ENCODE results near the gene METTL1. TPM values are rescaled to one million over a fixed set of nuclear protein-coding genes. Genes with fewer than 3 reads are reported as not detected.

Gene METTL1
- total and polyA plus RNA-seq, 4 donors = 2.8 to 11.2 (median 7.1) TPM

- 58% methylated on average over 9 of the region's 9 CpGs for WGBS
- Histone ChIP-seq H3K9ac (ENCODE audit: low read depth in 1 of 2, low read length in 2 of 2) (no peak overlapping the region), H3K4me1 (ENCODE audit: control insufficient read depth in 4 of 4, insufficient read depth in 4 of 4, low read length in 3 of 4) (no peaks in the 10 kb centered on the region), H3K27ac (ENCODE audit: low read depth in 1 of 2, low read length in 2 of 2) (no peak overlapping the region), H3K4me3 (ENCODE audit: low read depth in 1 of 3, low read length in 3 of 3) (no peak overlapping the region), H3K27me3 (ENCODE audit: control insufficient read depth in 4 of 4, insufficient read depth in 4 of 4, low read length in 3 of 4) (no peaks in the 10 kb centered on the region), H3K36me3 (ENCODE audit: control insufficient read depth in 4 of 4, insufficient read depth in 3 of 4, low read depth in 1 of 4, low read length in 3 of 4) (peaks cover 4 to 62% (median 45%) of the 10 kb centered on the region in 4 donors), H3K9me3 (ENCODE audit: control insufficient read depth in 4 of 4, low read length in 3 of 4) (no peaks in the 10 kb centered on the region)
- TF ChIP-seq, protein P1, sequence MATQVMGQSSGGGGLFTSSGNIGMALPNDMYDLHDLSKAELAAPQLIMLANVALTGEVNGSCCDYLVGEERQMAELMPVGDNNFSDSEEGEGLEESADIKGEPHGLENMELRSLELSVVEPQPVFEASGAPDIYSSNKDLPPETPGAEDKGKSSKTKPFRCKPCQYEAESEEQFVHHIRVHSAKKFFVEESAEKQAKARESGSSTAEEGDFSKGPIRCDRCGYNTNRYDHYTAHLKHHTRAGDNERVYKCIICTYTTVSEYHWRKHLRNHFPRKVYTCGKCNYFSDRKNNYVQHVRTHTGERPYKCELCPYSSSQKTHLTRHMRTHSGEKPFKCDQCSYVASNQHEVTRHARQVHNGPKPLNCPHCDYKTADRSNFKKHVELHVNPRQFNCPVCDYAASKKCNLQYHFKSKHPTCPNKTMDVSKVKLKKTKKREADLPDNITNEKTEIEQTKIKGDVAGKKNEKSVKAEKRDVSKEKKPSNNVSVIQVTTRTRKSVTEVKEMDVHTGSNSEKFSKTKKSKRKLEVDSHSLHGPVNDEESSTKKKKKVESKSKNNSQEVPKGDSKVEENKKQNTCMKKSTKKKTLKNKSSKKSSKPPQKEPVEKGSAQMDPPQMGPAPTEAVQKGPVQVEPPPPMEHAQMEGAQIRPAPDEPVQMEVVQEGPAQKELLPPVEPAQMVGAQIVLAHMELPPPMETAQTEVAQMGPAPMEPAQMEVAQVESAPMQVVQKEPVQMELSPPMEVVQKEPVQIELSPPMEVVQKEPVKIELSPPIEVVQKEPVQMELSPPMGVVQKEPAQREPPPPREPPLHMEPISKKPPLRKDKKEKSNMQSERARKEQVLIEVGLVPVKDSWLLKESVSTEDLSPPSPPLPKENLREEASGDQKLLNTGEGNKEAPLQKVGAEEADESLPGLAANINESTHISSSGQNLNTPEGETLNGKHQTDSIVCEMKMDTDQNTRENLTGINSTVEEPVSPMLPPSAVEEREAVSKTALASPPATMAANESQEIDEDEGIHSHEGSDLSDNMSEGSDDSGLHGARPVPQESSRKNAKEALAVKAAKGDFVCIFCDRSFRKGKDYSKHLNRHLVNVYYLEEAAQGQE (IDR thresholded peaks at IDR 0.05) = no peak
- TF ChIP-seq, protein P2, sequence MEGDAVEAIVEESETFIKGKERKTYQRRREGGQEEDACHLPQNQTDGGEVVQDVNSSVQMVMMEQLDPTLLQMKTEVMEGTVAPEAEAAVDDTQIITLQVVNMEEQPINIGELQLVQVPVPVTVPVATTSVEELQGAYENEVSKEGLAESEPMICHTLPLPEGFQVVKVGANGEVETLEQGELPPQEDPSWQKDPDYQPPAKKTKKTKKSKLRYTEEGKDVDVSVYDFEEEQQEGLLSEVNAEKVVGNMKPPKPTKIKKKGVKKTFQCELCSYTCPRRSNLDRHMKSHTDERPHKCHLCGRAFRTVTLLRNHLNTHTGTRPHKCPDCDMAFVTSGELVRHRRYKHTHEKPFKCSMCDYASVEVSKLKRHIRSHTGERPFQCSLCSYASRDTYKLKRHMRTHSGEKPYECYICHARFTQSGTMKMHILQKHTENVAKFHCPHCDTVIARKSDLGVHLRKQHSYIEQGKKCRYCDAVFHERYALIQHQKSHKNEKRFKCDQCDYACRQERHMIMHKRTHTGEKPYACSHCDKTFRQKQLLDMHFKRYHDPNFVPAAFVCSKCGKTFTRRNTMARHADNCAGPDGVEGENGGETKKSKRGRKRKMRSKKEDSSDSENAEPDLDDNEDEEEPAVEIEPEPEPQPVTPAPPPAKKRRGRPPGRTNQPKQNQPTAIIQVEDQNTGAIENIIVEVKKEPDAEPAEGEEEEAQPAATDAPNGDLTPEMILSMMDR (IDR thresholded peaks at IDR 0.05; ENCODE audit: low read depth, low read length, missing input control) = peak; percentile 78
- no peak for TF ChIP-seq RXRA (IDR thresholded peaks at IDR 0.05)
- no peak for TF ChIP-seq JUND (IDR thresholded peaks at IDR 0.05)
- TF ChIP-seq RAD21 (IDR thresholded peaks at IDR 0.05) = peak; percentile 82 to 91
- DNase-seq (ENCODE audit: low spot score) = no peak
Measured at GRCh38 chr12:57803319-57803893, 31.5 kb upstream of the METTL1 start.

- Histone ChIP-seq H3K36me3 (ENCODE audit: control insufficient read depth in 4 of 4, insufficient read depth in 3 of 4, low read depth in 1 of 4, low read length in 3 of 4) (peaks cover 7 to 57% (median 39%) of the 10 kb centered on the region in 4 donors), H3K4me1 (ENCODE audit: control insufficient read depth in 4 of 4, insufficient read depth in 4 of 4, low read length in 3 of 4) (no peaks in the 10 kb centered on the region), H3K27me3 (ENCODE audit: control insufficient read depth in 4 of 4, insufficient read depth in 4 of 4, low read length in 3 of 4) (no peaks in the 10 kb centered on the region), H3K4me3 (ENCODE audit: low read depth in 1 of 3, low read length in 3 of 3) (no peak overlapping the region), H3K9me3 (ENCODE audit: control insufficient read depth in 4 of 4, low read length in 3 of 4) (no peaks in the 10 kb centered on the region), H3K9ac (ENCODE audit: low read depth in 1 of 2, low read length in 2 of 2) (no peak overlapping the region), H3K27ac (ENCODE audit: low read depth in 1 of 2, low read length in 2 of 2) (no peak overlapping the region)
- no peak for DNase-seq (ENCODE audit: low spot score)
- 97% methylated on average over 1 of the region's 1 CpG for WGBS
- no peak for TF ChIP-seq FOXA2 (IDR thresholded peaks at IDR 0.05)
- TF ChIP-seq HNF4A (conservative IDR thresholded peaks at IDR 0.05) = no peak
- TF ChIP-seq RAD21 (IDR thresholded peaks at IDR 0.05) = no peak
Measured at GRCh38 chr12:57802607-57803006, 30.7 kb upstream of the METTL1 start.

- 96% methylated on average over 3 of the region's 3 CpGs for WGBS
- TF ChIP-seq HNF4A (conservative IDR thresholded peaks at IDR 0.05) = no peak
- TF ChIP-seq HNF4G (IDR thresholded peaks at IDR 0.05) = no peak
- TF ChIP-seq GABPA (IDR thresholded peaks at IDR 0.05 in 1 of 2, conservative IDR thresholded peaks at IDR 0.05 in 1 of 2) = no peak
- TF ChIP-seq MAX (IDR thresholded peaks at IDR 0.05) = no peak
- no peak for TF ChIP-seq TAF1 (conservative IDR thresholded peaks at IDR 0.05)
- TF ChIP-seq SP1 (IDR thresholded peaks at IDR 0.05) = no peak
- no peak for TF ChIP-seq EGR1 (IDR thresholded peaks at IDR 0.05; ENCODE audit: low read depth in 2 of 2)
- TF ChIP-seq, protein P1 (IDR thresholded peaks at IDR 0.05) = no peak
- TF ChIP-seq, protein P3, sequence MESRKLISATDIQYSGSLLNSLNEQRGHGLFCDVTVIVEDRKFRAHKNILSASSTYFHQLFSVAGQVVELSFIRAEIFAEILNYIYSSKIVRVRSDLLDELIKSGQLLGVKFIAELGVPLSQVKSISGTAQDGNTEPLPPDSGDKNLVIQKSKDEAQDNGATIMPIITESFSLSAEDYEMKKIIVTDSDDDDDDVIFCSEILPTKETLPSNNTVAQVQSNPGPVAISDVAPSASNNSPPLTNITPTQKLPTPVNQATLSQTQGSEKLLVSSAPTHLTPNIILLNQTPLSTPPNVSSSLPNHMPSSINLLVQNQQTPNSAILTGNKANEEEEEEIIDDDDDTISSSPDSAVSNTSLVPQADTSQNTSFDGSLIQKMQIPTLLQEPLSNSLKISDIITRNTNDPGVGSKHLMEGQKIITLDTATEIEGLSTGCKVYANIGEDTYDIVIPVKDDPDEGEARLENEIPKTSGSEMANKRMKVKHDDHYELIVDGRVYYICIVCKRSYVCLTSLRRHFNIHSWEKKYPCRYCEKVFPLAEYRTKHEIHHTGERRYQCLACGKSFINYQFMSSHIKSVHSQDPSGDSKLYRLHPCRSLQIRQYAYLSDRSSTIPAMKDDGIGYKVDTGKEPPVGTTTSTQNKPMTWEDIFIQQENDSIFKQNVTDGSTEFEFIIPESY (IDR thresholded peaks at IDR 0.05) = no peak
- TF ChIP-seq NR2F2 (IDR thresholded peaks at IDR 0.05) = no peak
Measured at GRCh38 chr12:57800965-57801364, 29.1 kb upstream of the METTL1 start.

More at GRCh38 chr12:57800965-57801364, 29.1 kb upstream of the METTL1 start:
- DNase-seq (ENCODE audit: low spot score) = no peak
- Histone ChIP-seq H3K27ac (ENCODE audit: low read depth in 1 of 2, low read length in 2 of 2) (no peak overlapping the region), H3K36me3 (ENCODE audit: control insufficient read depth in 4 of 4, insufficient read depth in 3 of 4, low read depth in 1 of 4, low read length in 3 of 4) (peaks cover 7 to 57% (median 38%) of the 10 kb centered on the region in 4 donors), H3K4me1 (ENCODE audit: control insufficient read depth in 4 of 4, insufficient read depth in 4 of 4, low read length in 3 of 4) (no peaks in the 10 kb centered on the region), H3K4me3 (ENCODE audit: low read depth in 1 of 3, low read length in 3 of 3) (no peak overlapping the region), H3K9ac (ENCODE audit: low read depth in 1 of 2, low read length in 2 of 2) (no peak overlapping the region), H3K27me3 (ENCODE audit: control insufficient read depth in 4 of 4, insufficient read depth in 4 of 4, low read length in 3 of 4) (no peaks in the 10 kb centered on the region), H3K9me3 (ENCODE audit: control insufficient read depth in 4 of 4, low read length in 3 of 4) (no peaks in the 10 kb centered on the region)
